Liver (tissue), 9 donors: ENCODE data around the gene TMEM119. TPM values are rescaled to one million over a fixed set of nuclear protein-coding genes. Genes with fewer than 3 reads are reported as not detected.

Experiments
- DNase-seq: peaks from one replicate; pipeline ENCODE4 v3.0.0-alpha.2; 2017; ENCODE audit warnings: low spot score
- H3K27ac ChIP-seq, 2 donors: one replicate each; pipeline ENCODE4 v1.7.0; 2013; ENCODE audit warnings: inconsistent platforms in 2 of 2, low read length in 2 of 2, control low read depth in 1 of 2, low read depth in 1 of 2, mild to moderate bottlenecking in 1 of 2
- H3K27me3 ChIP-seq, 4 donors: one replicate each; pipeline versions ENCODE4 v1.6.1 to v1.7.0; 2013; ENCODE audit warnings: low read length in 3 of 4, inconsistent platforms in 1 of 4, mild to moderate bottlenecking in 1 of 4, moderate library complexity in 1 of 4; ENCODE audit not compliant: control insufficient read depth in 4 of 4, insufficient read depth in 4 of 4
- H3K36me3 ChIP-seq, 4 donors: one replicate each; pipeline versions ENCODE4 v1.6.1 to v1.7.0; 2013; ENCODE audit warnings: low read length in 3 of 4, mild to moderate bottlenecking in 3 of 4, low read depth in 1 of 4, moderate library complexity in 1 of 4; ENCODE audit not compliant: control insufficient read depth in 4 of 4, insufficient read depth in 3 of 4
- H3K4me1 ChIP-seq, 4 donors: one replicate each; pipeline versions ENCODE4 v1.6.1 to v1.7.0; 2013; ENCODE audit warnings: low read length in 3 of 4, mild to moderate bottlenecking in 3 of 4, moderate library complexity in 1 of 4; ENCODE audit not compliant: control insufficient read depth in 4 of 4, insufficient read depth in 4 of 4
- H3K4me3 ChIP-seq, 3 donors: one replicate each; pipeline versions ENCODE4 v1.6.1 to v1.7.0; 2013; ENCODE audit warnings: low read length in 3 of 3, control low read depth in 1 of 3, low read depth in 1 of 3, mild to moderate bottlenecking in 1 of 3
- H3K9ac ChIP-seq, 2 donors: one replicate each; pipeline ENCODE4 v1.7.0; 2013; ENCODE audit warnings: low read length in 2 of 2, mild to moderate bottlenecking in 2 of 2, moderate library complexity in 2 of 2, control low read depth in 1 of 2, low read depth in 1 of 2
- H3K9me3 ChIP-seq, 4 donors: one replicate each; pipeline versions ENCODE4 v1.6.1 to v1.7.0; 2013; ENCODE audit warnings: low read length in 3 of 4; ENCODE audit not compliant: control insufficient read depth in 4 of 4
- EGR1 ChIP-seq, 2 donors: IDR thresholded peaks; 2 replicates each; pipeline ENCODE4 v1.6.1; 2016 to 2018; ENCODE audit warnings: antibody characterized with exemption in 2 of 2, low read depth in 2 of 2
- FOXA1 ChIP-seq: IDR thresholded peaks from 2 replicates; pipeline ENCODE4 v1.6.1; 2016; ENCODE audit warnings: antibody characterized with exemption
- FOXA2 ChIP-seq: IDR thresholded peaks from 2 replicates; pipeline ENCODE4 v1.6.1; 2016; ENCODE audit warnings: antibody characterized with exemption
- GABPA ChIP-seq, 2 donors: IDR thresholded peaks in 1 of 2; conservative IDR thresholded peaks in 1 of 2; 2 replicates each; pipeline ENCODE4 v1.6.1; 2016; ENCODE audit warnings: antibody characterized with exemption in 2 of 2, mild to moderate bottlenecking in 1 of 2, moderate library complexity in 1 of 2
- HNF4A ChIP-seq, 2 donors: conservative IDR thresholded peaks; 2 replicates each; pipeline ENCODE4 v1.6.1; 2016; ENCODE audit warnings: antibody characterized with exemption in 2 of 2, mild to moderate bottlenecking in 2 of 2
- HNF4G ChIP-seq: IDR thresholded peaks from 2 replicates; pipeline ENCODE4 v1.6.1; 2016; ENCODE audit warnings: antibody characterized with exemption
- RAD21 ChIP-seq, 2 donors: IDR thresholded peaks; 2 replicates each; pipeline ENCODE4 v1.6.1; 2016; ENCODE audit warnings: antibody characterized with exemption in 2 of 2, mild to moderate bottlenecking in 2 of 2
- REST ChIP-seq: IDR thresholded peaks from 2 replicates; pipeline ENCODE4 v1.6.1; 2016; ENCODE audit warnings: antibody characterized with exemption, mild to moderate bottlenecking
- RXRA ChIP-seq, 2 donors: IDR thresholded peaks; 2 replicates each; pipeline ENCODE4 v1.6.1; 2017 to 2018; ENCODE audit warnings: antibody characterized with exemption in 2 of 2, mild to moderate bottlenecking in 1 of 2
- ZBTB33 ChIP-seq: IDR thresholded peaks from 2 replicates; pipeline ENCODE4 v1.6.1; 2016; ENCODE audit warnings: antibody characterized with exemption
- WGBS: extraction: QIAGEN DNeasy Blood & Tissue Kit; methylation state at CpG from one replicate; pipeline ENCODE4 v1.1.7; 2013; 5-methylcytosine and 5-hydroxymethylcytosine counted together
- polyA plus RNA-seq, 2 donors: library from polyadenylated mRNA; stranded (reverse) in 1 of 2; unstranded in 1 of 2; fragments of 200-250 nt in 1 of 2; fragments of >200 nt in 1 of 2; fragmentation: Nextera tagmentation in 1 of 2; extraction: Ambion mirVana in 1 of 2; gene quantifications; one replicate each; pipeline versions ENCODE4 v1.2.1 to v1.2.3, GENCODE V29; 2013 to 2015
- total RNA-seq, 2 donors: library from RNA; depleted of rRNA; stranded (reverse); fragments of >200 nt; gene quantifications; one replicate each; pipeline ENCODE4 v1.2.3, GENCODE V29; 2014
- TF ChIP-seq, protein P1 (sequence below): IDR thresholded peaks from 2 replicates; pipeline ENCODE4 v1.6.1; 2016; ENCODE audit warnings: antibody characterized with exemption
- donor health status: healthy.
- donor health status: healthy.
- donor health status: healthy.
- donor health status: healthy.
- donor health status: healthy.

The TMEM119 gene
- total and polyA plus RNA-seq, 4 donors = 0.14 to 2.6 (median 0.38) TPM

GRCh38 chr12:108638997-108639822, 41.3 kb upstream of the TMEM119 start:
- no peak for TF ChIP-seq GABPA (IDR thresholded peaks at IDR 0.05 in 1 of 2, conservative IDR thresholded peaks at IDR 0.05 in 1 of 2)
- TF ChIP-seq RXRA (IDR thresholded peaks at IDR 0.05) = no peak
- no peak for TF ChIP-seq FOXA2
- TF ChIP-seq EGR1 (IDR thresholded peaks at IDR 0.05; ENCODE audit: low read depth in 2 of 2) = no peak
- no peak for TF ChIP-seq FOXA1
- no peak for TF ChIP-seq HNF4A (conservative IDR thresholded peaks at IDR 0.05)
- TF ChIP-seq ZBTB33 = no peak
- TF ChIP-seq REST = no peak
- TF ChIP-seq RAD21 (IDR thresholded peaks at IDR 0.05) = no peak
- TF ChIP-seq, protein P1, sequence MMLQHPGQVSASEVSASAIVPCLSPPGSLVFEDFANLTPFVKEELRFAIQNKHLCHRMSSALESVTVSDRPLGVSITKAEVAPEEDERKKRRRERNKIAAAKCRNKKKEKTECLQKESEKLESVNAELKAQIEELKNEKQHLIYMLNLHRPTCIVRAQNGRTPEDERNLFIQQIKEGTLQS = no peak
- no peak for TF ChIP-seq HNF4G
- Histone ChIP-seq H3K4me1 (peaks cover 0 to 7% (median 2%) of the 10 kb centered on the region in 4 donors), H3K36me3 (no peaks in the 10 kb centered on the region), H3K9ac (no peak overlapping the region), H3K4me3 (no peak overlapping the region), H3K27me3 (peaks cover 0 to 2% (median 0%) of the 10 kb centered on the region in 4 donors), H3K27ac (no peak overlapping the region), H3K9me3 (no peaks in the 10 kb centered on the region)
- DNase-seq = no peak
- 81% methylated on average over 11 of the region's 11 CpGs for WGBS

DNA sequence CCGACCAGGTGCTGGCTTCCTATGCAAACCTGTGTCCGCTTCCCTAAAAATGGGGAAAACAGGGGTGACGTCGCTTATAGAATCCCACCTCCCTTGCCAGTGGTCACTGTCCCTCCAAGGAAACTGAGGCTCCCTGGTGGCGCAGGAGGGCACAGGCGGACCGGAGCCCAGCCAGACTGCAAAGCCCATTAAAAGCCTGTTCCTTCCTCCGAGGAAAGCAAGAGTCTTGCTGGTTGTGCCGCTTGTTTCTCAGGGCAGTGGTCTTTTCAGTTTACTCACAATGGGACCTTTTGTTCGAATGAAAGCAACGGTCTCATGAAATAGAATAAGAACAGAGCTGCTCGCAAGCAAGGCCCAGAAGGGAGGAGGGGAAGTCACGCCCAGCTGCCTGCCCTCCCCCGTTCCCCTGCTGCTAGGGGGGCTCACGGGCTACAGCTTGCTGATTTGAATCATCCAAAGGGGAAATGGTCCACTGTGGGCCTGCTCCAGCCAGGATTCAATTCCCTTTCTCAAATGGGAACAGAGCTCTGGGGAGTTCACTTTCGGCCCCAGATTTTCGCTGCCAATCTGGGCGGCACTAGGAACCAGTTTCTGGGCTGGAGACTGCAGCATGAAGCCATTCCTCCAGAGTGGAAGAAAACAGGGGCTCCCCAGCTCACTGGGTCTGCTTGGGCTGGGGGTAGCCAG, 40.4 kb upstream of the TMEM119 start:
- no peaks in the 10 kb centered on the region for H3K4me1 ChIP-seq
- WGBS = 45% methylated on average over 18 of the region's 18 CpGs
- no peaks in the 10 kb centered on the region for H3K36me3 ChIP-seq
- H3K9ac ChIP-seq = no peak overlapping the region
- TF ChIP-seq EGR1 (IDR thresholded peaks at IDR 0.05; ENCODE audit: low read depth in 2 of 2) (no peak), REST (no peak), HNF4A (conservative IDR thresholded peaks at IDR 0.05) (no peak)
- H3K9me3 ChIP-seq = no peaks in the 10 kb centered on the region
- no peak overlapping the region for H3K27ac ChIP-seq
- H3K4me3 ChIP-seq = no peak overlapping the region
- H3K27me3 ChIP-seq = peaks cover 0 to 2% (median 0%) of the 10 kb centered on the region in 4 donors
- DNase-seq = no peak
